CD4-positive, alpha-beta T cell (primary cell): Measurements from ENCODE around the gene DOHH. TPM values are rescaled to one million over a fixed set of nuclear protein-coding genes. Genes with fewer than 3 reads are reported as not detected.

ENCODE experiments used
- ATAC-seq: fragments of 200-7000 bp; cut with Tn5 transposase; one replicate; pipeline ENCODE4 v1.10.0; 2022; ENCODE audit warnings: mild to moderate bottlenecking; ENCODE audit not compliant: poor library complexity
- CTCF ChIA-PET: fragments of 350-600 bp; sonication (Branson Sonifier 250); formaldehyde crosslinking; loops from one replicate; lab custom pipeline; 2021; ENCODE audit warnings: antibody characterized with exemption, inconsistent platforms; lab: Charles Lee
- POLR2A ChIA-PET: fragments of 350-600 bp; sonication (Branson Sonifier 250); formaldehyde crosslinking; loops from one replicate; lab custom pipeline; 2021; ENCODE audit warnings: antibody characterized with exemption, inconsistent platforms; lab: Charles Lee
- DNase-seq, 14 experiments: peaks; one replicate each; pipeline ENCODE4 v3.0.0-alpha.2; 2013 to 2020; ENCODE audit warnings: mixed read lengths in 2 of 14
- H3K27ac ChIP-seq, 2 donors: one replicate each; pipeline versions ENCODE4 v1.5.1 to v1.7.0; 2013; ENCODE audit warnings: low read length in 2 of 2, low read depth in 1 of 2, mild to moderate bottlenecking in 1 of 2
- H3K27me3 ChIP-seq, 2 experiments: 1 replicate in 1 of 2; 2 replicates in 1 of 2; pipeline versions ENCODE4 v1.6.1 to v1.7.0; 2013; ENCODE audit warnings: low read length in 2 of 2, control low read depth in 1 of 2, mild to moderate bottlenecking in 1 of 2, moderate library complexity in 1 of 2; ENCODE audit not compliant: insufficient read depth in 2 of 2, control insufficient read depth in 1 of 2
- H3K36me3 ChIP-seq: one replicate; pipeline ENCODE4 v1.6.1; 2013; ENCODE audit warnings: low read length, control low read depth; ENCODE audit not compliant: insufficient read depth
- H3K4me1 ChIP-seq: one replicate; pipeline ENCODE4 v1.6.1; 2013; ENCODE audit warnings: low read length, control low read depth; ENCODE audit not compliant: insufficient read depth
- H3K4me3 ChIP-seq: one replicate; pipeline ENCODE4 v1.5.1; 2013; ENCODE audit warnings: mild to moderate bottlenecking, low read length, moderate library complexity
- H3K9me3 ChIP-seq, 2 experiments: 1 replicate in 1 of 2; 2 replicates in 1 of 2; pipeline versions ENCODE4 v1.6.1 to v1.7.0; 2013; ENCODE audit warnings: low read length in 2 of 2, mild to moderate bottlenecking in 2 of 2, control low read depth in 1 of 2, moderate library complexity in 1 of 2; ENCODE audit not compliant: control insufficient read depth in 1 of 2, insufficient read depth in 1 of 2
- H3K27ac Mint-ChIP-seq: one replicate; pipeline ENCODE4 v1.8.0; 2020; ENCODE audit warnings: mixed read lengths
- H3K27me3 Mint-ChIP-seq: one replicate; pipeline ENCODE4 v1.8.0; 2021; ENCODE audit warnings: mixed read lengths
- H3K36me3 Mint-ChIP-seq: one replicate; pipeline ENCODE4 v1.8.0; 2021; ENCODE audit warnings: low read depth, mixed read lengths
- H3K4me1 Mint-ChIP-seq: one replicate; pipeline ENCODE4 v1.8.0; 2021; ENCODE audit warnings: low read depth, mixed read lengths
- H3K4me3 Mint-ChIP-seq: one replicate; pipeline ENCODE4 v1.8.0; 2020; ENCODE audit warnings: mild to moderate bottlenecking, mixed read lengths
- H3K9me3 Mint-ChIP-seq: one replicate; pipeline ENCODE4 v1.8.0; 2020; ENCODE audit warnings: mixed read lengths
- intact Hi-C, 2 experiments: fragments of 100-400 bp; cut with DNase I in 1 of 2; cut with micrococcal nuclease in 1 of 2; formaldehyde crosslinking; loops; one replicate each; pipeline versions ENCODE4 v1.15.1 to v1.9.0; 2023 to 2025; cut with DNase I, micrococcal nuclease
- total RNA-seq, 174 experiments: library from RNA in 2 of 174; stranded (reverse) in 2 of 174; gene quantifications; one replicate each; pipeline ENCODE4 v1.2.3 and lab custom pipeline; 2021 to 2026
- TF ChIP-seq, protein P1 (sequence below): fragments of 200-600 bp; IDR thresholded peaks from one replicate; pipeline ENCODE4 v1.8.0; 2022; ENCODE audit warnings: antibody characterized with exemption, mild to moderate bottlenecking

Gene DOHH
- total RNA-seq, 2 experiments from 2014 or later: 3.9 to 4.7 TPM

- no peaks in the 10 kb centered on the region for H3K4me1 Mint-ChIP-seq
- no peak overlapping the region for H3K4me3 Mint-ChIP-seq
- POLR2A ChIA-PET: no interaction called here
Measured at GRCh38 chr19:3465552-3465951, 34.9 kb downstream of the DOHH start.

DNA sequence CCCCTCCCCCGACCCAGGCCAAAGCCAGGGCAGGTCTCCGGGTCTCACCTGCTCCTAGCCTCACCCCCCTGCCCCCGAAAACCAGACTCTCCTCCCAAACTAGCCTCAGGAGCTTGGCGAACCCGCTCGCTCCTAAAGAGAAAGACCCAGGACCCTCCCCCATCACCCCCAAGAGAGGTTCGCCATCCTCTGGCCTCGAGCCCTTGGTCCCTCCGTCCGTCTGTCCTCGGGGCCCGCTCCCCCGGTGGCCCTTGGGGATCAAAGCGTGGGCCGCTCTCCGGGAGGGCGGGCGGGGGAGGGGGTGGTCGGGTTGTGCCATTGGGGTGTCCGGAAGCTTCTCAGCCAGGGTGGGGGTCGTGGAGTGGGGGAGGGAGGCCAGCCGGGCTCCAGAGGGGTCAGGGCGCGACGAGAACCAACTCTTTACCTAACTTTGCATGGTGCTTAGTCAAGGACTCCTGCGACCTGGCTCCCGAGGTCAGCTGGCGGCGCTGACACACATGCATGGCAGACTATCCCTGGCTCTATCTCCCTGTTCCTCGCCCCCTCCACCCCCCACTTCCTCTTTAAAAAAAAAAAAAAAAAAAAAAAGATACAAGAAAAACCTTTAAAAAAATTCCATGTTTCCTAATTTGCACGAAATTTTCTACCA lies 35.8 kb downstream of the DOHH start:
- ChIA-PET CTCF (interaction anchor here (0.7 kb wide), 1 partner anchor 1251 kb away, joined by 3 read pairs; no protein-coding TSS in a partner anchor), POLR2A (no interaction called here)
- H3K4me1 ChIP-seq: no peaks in the 10 kb centered on the region
- no peak overlapping the region for H3K4me3 ChIP-seq
- Mint-ChIP-seq H3K4me3 (no peak overlapping the region), H3K4me1 (no peaks in the 10 kb centered on the region), H3K27me3 (no peaks in the 10 kb centered on the region), H3K27ac (no peak overlapping the region), H3K36me3 (peaks cover 13% of the 10 kb centered on the region), H3K9me3 (no peaks in the 10 kb centered on the region)
- ATAC-seq: no peak
- no peak for DNase-seq
- H3K27ac ChIP-seq: no peak overlapping the region
- H3K27me3 ChIP-seq: no peaks in the 10 kb centered on the region
- no peaks in the 10 kb centered on the region for H3K9me3 ChIP-seq
- H3K36me3 ChIP-seq: peaks cover 4% of the 10 kb centered on the region
- intact Hi-C loops: no loop called here
- TF ChIP-seq, protein P1, sequence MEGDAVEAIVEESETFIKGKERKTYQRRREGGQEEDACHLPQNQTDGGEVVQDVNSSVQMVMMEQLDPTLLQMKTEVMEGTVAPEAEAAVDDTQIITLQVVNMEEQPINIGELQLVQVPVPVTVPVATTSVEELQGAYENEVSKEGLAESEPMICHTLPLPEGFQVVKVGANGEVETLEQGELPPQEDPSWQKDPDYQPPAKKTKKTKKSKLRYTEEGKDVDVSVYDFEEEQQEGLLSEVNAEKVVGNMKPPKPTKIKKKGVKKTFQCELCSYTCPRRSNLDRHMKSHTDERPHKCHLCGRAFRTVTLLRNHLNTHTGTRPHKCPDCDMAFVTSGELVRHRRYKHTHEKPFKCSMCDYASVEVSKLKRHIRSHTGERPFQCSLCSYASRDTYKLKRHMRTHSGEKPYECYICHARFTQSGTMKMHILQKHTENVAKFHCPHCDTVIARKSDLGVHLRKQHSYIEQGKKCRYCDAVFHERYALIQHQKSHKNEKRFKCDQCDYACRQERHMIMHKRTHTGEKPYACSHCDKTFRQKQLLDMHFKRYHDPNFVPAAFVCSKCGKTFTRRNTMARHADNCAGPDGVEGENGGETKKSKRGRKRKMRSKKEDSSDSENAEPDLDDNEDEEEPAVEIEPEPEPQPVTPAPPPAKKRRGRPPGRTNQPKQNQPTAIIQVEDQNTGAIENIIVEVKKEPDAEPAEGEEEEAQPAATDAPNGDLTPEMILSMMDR: no peak

More at GRCh38 chr19:3465552-3465951, 34.9 kb downstream of the DOHH start:
- intact Hi-C loops: no loop called here
- Histone ChIP-seq H3K9me3 (no peaks in the 10 kb centered on the region), H3K36me3 (peaks cover 4% of the 10 kb centered on the region), H3K27ac (no peak overlapping the region), H3K27me3 (no peaks in the 10 kb centered on the region), H3K4me1 (no peaks in the 10 kb centered on the region), H3K4me3 (no peak overlapping the region)
- peaks cover 10% of the 10 kb centered on the region for H3K36me3 Mint-ChIP-seq
- H3K9me3 Mint-ChIP-seq: no peaks in the 10 kb centered on the region
- DNase-seq (no peak), ATAC-seq (no peak)
- H3K27me3 Mint-ChIP-seq: no peaks in the 10 kb centered on the region
- TF ChIP-seq, protein P1: no peak
- CTCF ChIA-PET: interaction anchor here (0.7 kb wide), 1 partner anchor 1252 kb away, joined by 3 read pairs; no protein-coding TSS in a partner anchor
- H3K27ac Mint-ChIP-seq: no peak overlapping the region

GRCh38 chr19:3463714-3464586 lies 36.5 kb downstream of the DOHH start:
- H3K9me3 Mint-ChIP-seq: no peaks in the 10 kb centered on the region
- no peak overlapping the region for H3K27ac Mint-ChIP-seq
- Histone ChIP-seq H3K4me1 (peaks cover 3% of the 10 kb centered on the region), H3K27me3 (no peaks in the 10 kb centered on the region), H3K36me3 (peaks cover 4% of the 10 kb centered on the region), H3K9me3 (no peaks in the 10 kb centered on the region), H3K27ac (no peak overlapping the region), H3K4me3 (no peak overlapping the region)
- TF ChIP-seq, protein P1: no peak
- no peak for ATAC-seq
- no peak for DNase-seq
- no peak overlapping the region for H3K4me3 Mint-ChIP-seq
- CTCF ChIA-PET: no interaction called here
- no peaks in the 10 kb centered on the region for H3K27me3 Mint-ChIP-seq
- intact Hi-C loops: no loop called here
- H3K36me3 Mint-ChIP-seq: peaks cover 13% of the 10 kb centered on the region
- POLR2A ChIA-PET: no interaction called here
- H3K4me1 Mint-ChIP-seq: no peaks in the 10 kb centered on the region
